ENCODE results near the gene CYREN. TPM values are rescaled to one million over a fixed set of nuclear protein-coding genes. Genes with fewer than 3 reads are reported as not detected.

Gene CYREN
- total and polyA plus RNA-seq, 4 donors: 17.8 to 31.7 (median 24.4) TPM

DNA sequence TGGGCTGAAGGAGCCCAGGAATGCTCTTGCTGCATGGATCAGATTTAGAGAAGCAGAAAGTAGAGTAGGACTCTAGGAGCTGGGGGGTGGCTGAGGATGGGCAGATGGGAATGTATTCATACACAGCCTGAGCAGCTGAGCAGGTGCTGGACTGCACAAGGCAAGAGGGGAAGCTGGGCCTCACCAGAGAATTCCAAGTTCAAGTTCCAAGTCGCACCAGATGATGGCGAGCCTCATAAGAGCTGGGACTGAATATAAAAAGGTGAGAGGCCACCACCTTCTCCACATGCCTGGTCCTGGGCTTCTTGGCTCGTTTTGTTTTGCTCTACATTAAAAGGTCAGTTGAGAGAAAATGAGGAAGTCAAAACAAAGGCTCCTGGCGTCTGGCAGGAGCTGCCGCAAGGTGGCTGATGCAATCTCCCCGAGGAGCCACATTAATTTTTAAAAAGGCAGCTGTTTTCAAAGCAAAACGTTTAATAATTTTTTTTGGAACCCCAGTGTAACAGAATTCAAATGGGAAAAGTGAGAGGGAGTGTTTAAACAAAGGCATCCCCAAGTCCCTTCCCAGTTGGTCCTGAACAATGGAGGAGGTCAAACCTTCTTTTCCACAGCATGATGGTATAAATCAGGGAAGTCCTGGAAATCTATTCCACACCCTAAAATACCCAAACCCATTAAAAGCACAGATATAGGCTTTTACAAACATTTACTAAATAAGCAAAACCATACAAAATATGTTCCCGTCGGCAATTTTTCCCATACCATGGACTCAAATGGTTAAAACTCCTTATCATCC lies 9.5 kb downstream of the CYREN start:
- Histone ChIP-seq H3K9me3 (ENCODE audit: control insufficient read depth, low read length) (no peaks in the 10 kb centered on the region), H3K27ac (ENCODE audit: low read depth in 1 of 2, low read length in 2 of 2) (peak overlapping the region in 1 of 2 donors; percentile 17), H3K27me3 (ENCODE audit: control insufficient read depth in 1 of 2, insufficient read depth in 2 of 2, low read length in 1 of 2) (no peaks in the 10 kb centered on the region), H3K4me3 (ENCODE audit: low read length in 2 of 2) (no peak overlapping the region), H3K36me3 (ENCODE audit: control insufficient read depth in 1 of 2, insufficient read depth in 2 of 2, low read length in 1 of 2) (no peaks in the 10 kb centered on the region), H3K4me1 (ENCODE audit: control insufficient read depth in 1 of 2, insufficient read depth in 2 of 2, low read length in 2 of 2) (peaks cover 0 to 9% of the 10 kb centered on the region in 2 donors)
- ATAC-seq (ENCODE audit: low FRiP score): peak; percentile 28
- 60 to 66% methylated on average over 9 of the region's 9 CpGs for WGBS, 2 donors
- no peak for DNase-seq
- intact Hi-C loops (cut with DNase I): loop anchor here in 1 of 2 donors (10.0 kb wide), 1 partner anchor 376 kb away; no protein-coding TSS in a partner anchor

DNA sequence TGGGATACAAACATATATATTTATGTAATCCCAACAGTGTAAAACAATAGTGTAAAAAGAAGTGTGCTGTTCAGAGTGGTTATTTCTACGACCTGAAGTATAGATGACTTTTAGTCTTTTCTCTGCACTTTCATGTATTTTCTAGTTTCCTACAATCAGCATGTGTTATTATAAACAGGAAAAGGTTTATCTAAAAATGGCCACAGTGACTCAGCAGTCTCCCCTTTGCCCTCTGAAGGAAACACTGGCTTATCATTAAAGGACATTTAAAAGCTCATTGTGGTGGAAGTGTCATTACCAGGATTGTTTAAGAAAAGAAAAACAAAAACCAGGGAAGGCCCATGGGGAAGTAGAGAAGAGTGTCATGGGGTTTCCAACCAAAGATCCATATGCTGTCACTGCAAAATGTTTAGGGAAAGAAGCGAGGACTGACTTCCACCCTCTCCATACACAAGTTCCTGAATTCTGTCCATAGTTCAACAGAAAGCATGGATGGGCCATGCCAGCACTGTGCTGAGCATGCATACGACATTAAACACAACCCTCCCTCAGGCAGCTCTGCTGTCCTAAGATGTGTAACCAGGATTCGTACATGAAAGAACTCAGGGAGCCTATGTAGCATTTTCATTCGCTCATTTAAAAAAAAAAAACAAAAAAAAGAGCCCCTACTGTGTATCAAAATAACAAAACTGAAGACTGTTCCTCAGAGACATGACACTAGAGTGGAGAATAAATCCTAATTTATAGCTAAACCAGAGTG lies 10.2 kb downstream of the CYREN start:
- WGBS, 2 donors: 75 to 77% methylated on average over 5 of the region's 5 CpGs
- ATAC-seq (ENCODE audit: low FRiP score) (peak; percentile 27), DNase-seq (no peak)
- H3K36me3 ChIP-seq (ENCODE audit: control insufficient read depth in 1 of 2, insufficient read depth in 2 of 2, low read length in 1 of 2): no peaks in the 10 kb centered on the region
- intact Hi-C loops (cut with DNase I): loop anchor here in 1 of 2 donors (10.0 kb wide), 1 partner anchor 375 kb away; no protein-coding TSS in a partner anchor
- no peak overlapping the region for H3K4me3 ChIP-seq (ENCODE audit: low read length in 2 of 2)
- H3K4me1 ChIP-seq (ENCODE audit: control insufficient read depth in 1 of 2, insufficient read depth in 2 of 2, low read length in 2 of 2): peaks cover 0 to 9% of the 10 kb centered on the region in 2 donors
- H3K9me3 ChIP-seq (ENCODE audit: control insufficient read depth, low read length): peaks cover 2% of the 10 kb centered on the region
- H3K27me3 ChIP-seq (ENCODE audit: control insufficient read depth in 1 of 2, insufficient read depth in 2 of 2, low read length in 1 of 2): no peaks in the 10 kb centered on the region
- H3K27ac ChIP-seq (ENCODE audit: low read depth in 1 of 2, low read length in 2 of 2): peak overlapping the region in 1 of 2 donors; percentile 71

DNA sequence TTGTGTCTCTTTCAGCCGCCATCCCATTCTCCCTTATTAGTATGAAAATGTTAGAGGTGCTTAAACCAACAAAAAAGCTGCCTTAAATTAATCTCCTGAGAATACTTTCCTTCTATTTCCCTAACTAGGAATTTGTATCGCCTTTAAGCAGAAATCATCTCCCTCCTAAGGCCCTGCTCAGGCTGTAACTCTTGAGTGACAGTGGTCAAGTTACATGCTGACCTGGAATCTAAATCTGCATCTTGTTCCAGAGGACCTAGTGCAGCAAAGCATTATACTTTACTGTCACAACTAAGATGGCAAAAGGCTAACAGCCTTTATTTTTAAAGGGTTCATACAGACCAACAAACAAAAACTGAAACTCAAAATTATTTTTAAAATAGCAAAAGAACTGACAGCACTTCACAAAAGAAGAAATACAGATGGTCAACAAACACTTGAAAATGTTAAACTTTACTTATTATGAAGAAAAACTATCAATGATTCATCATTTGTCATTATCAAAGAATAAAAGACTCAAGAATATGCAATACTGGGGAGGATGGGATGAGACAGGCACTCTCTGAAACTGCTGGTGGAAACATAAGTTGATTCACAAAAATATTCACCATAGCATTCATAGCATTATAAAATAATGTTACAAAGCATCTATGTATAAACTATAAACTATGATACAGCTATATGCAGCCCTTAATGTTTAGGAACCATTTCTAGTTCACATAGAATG lies 11.0 kb downstream of the CYREN start:
- ATAC-seq (ENCODE audit: low FRiP score) (no peak), DNase-seq (no peak)
- H3K27ac ChIP-seq (ENCODE audit: low read depth in 1 of 2, low read length in 2 of 2): no peak overlapping the region
- no peaks in the 10 kb centered on the region for H3K36me3 ChIP-seq (ENCODE audit: control insufficient read depth in 1 of 2, insufficient read depth in 2 of 2, low read length in 1 of 2)
- 86 to 92% methylated on average over 2 of the region's 2 CpGs for WGBS, 2 donors
- H3K4me3 ChIP-seq (ENCODE audit: low read length in 2 of 2): no peak overlapping the region
- H3K9me3 ChIP-seq (ENCODE audit: control insufficient read depth, low read length): peaks cover 2% of the 10 kb centered on the region
- H3K27me3 ChIP-seq (ENCODE audit: control insufficient read depth in 1 of 2, insufficient read depth in 2 of 2, low read length in 1 of 2): no peaks in the 10 kb centered on the region
- H3K4me1 ChIP-seq (ENCODE audit: control insufficient read depth in 1 of 2, insufficient read depth in 2 of 2, low read length in 2 of 2): peaks cover 0 to 9% of the 10 kb centered on the region in 2 donors
- intact Hi-C loops (cut with DNase I): loop anchor here in 1 of 2 donors (10.0 kb wide), 1 partner anchor 375 kb away; no protein-coding TSS in a partner anchor

DNA sequence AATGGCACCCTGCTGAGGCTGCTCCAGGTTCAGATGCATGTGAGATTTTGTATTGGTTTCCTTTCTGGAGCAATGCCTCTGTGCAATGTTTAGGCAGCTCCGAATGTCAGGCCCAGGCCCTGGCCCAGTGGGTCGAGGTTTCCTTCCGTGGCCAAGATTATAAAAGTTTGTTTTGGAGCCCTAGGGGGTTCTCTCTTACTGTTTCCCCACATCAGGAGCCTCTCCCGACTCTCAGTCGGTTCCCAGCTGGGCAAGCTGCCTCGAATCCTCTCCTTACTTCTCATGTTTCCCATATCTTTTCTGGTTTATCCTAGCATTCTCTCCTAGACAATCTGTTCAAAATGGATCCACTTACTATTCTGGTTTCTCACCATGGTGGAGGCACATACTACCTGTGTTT lies 11.6 kb downstream of the CYREN start:
- intact Hi-C loops (cut with DNase I): no loop called here
- H3K4me1 ChIP-seq (ENCODE audit: control insufficient read depth in 1 of 2, insufficient read depth in 2 of 2, low read length in 2 of 2): peaks cover 0 to 9% of the 10 kb centered on the region in 2 donors
- DNase-seq: no peak
- H3K27me3 ChIP-seq (ENCODE audit: control insufficient read depth in 1 of 2, insufficient read depth in 2 of 2, low read length in 1 of 2): no peaks in the 10 kb centered on the region
- no peak for ATAC-seq (ENCODE audit: low FRiP score)
- H3K4me3 ChIP-seq (ENCODE audit: low read length in 2 of 2): no peak overlapping the region
- peaks cover 2% of the 10 kb centered on the region for H3K9me3 ChIP-seq (ENCODE audit: control insufficient read depth, low read length)
- WGBS, 2 donors: 24 to 29% methylated on average over 6 of the region's 6 CpGs
- H3K27ac ChIP-seq (ENCODE audit: low read depth in 1 of 2, low read length in 2 of 2): peak overlapping the region in 1 of 2 donors; percentile 53
- no peaks in the 10 kb centered on the region for H3K36me3 ChIP-seq (ENCODE audit: control insufficient read depth in 1 of 2, insufficient read depth in 2 of 2, low read length in 1 of 2)

DNA sequence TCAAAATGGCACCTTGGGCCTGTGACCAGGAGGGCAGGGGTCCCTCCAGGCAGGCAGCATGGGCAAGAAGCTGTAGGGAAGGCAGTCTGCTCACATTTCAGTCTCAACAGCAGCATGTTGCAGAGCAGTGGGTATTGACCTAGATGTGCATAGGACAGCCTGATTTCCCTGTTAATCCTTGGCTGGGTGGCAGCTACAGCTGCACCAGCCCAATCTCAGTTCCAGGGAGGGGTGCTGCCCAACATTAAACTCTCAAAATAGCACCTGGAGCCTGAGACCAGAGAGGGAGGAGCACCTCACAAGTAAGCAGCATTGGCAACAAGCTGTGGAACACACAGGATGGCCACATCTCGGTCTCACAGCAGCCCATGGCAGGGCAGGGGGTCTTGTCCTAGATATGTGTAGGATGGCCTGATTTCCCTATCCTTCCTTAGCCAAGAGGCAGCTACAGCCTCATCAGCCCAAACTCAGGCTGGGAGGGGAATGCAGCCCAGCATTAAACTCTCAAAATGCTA lies 12.3 kb downstream of the CYREN start:
- H3K9me3 ChIP-seq (ENCODE audit: control insufficient read depth, low read length): peaks cover 2% of the 10 kb centered on the region
- peaks cover 0 to 9% of the 10 kb centered on the region in 2 donors for H3K4me1 ChIP-seq (ENCODE audit: control insufficient read depth in 1 of 2, insufficient read depth in 2 of 2, low read length in 2 of 2)
- WGBS, 2 donors: 94 to 98% methylated on average over 1 of the region's 1 CpG
- DNase-seq: no peak
- H3K27me3 ChIP-seq (ENCODE audit: control insufficient read depth in 1 of 2, insufficient read depth in 2 of 2, low read length in 1 of 2): no peaks in the 10 kb centered on the region
- intact Hi-C loops (cut with DNase I): no loop called here
- H3K4me3 ChIP-seq (ENCODE audit: low read length in 2 of 2): no peak overlapping the region
- no peaks in the 10 kb centered on the region for H3K36me3 ChIP-seq (ENCODE audit: control insufficient read depth in 1 of 2, insufficient read depth in 2 of 2, low read length in 1 of 2)
- H3K27ac ChIP-seq (ENCODE audit: low read depth in 1 of 2, low read length in 2 of 2): no peak overlapping the region
- ATAC-seq (ENCODE audit: low FRiP score): no peak

DNA sequence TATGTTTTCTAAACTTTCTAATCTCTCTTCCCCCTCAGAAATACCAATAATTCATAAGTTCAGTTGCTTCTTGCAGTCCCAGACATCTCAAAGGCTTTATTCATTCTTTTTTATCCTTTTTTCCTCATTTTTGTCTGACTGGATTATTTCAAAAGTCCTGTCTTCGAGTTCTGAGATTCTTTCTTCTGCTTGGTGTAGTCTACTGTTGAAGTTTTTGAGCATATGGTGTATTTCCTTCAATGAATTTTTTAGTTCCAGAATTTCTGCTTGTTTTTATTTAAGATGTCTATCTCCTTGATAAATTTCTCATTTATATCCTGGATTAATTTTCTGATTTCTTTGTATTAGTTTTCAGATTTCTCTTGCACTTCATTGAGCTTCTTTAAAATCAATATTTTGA lies 14.2 kb downstream of the CYREN start:
- peaks cover 0 to 9% of the 10 kb centered on the region in 2 donors for H3K4me1 ChIP-seq (ENCODE audit: control insufficient read depth in 1 of 2, insufficient read depth in 2 of 2, low read length in 2 of 2)
- 89 to 100% methylated on average over 1 of the region's 1 CpG for whole genome bisulfite sequencing, 2 donors
- no peak for ATAC-seq (ENCODE audit: low FRiP score)

DNA sequence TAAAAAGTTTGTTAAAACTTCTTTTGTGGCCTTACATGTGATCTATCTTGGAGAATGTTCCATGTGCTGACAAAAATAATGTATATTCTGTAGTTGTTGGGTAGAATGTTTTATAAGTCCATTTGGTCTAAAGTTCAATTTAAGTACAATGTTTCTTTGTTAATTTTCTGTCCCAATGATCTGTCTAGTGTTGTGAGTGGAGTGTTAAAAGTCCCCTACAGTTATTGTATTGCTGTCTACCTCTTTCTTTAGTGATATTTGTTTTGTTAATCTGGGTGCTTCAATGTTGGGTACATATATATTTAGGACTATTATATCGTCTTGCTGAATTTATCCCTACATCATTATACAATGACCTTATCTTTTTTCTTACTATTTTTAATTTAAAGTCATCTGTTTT lies 15.8 kb downstream of the CYREN start:
- Histone ChIP-seq H3K27me3 (ENCODE audit: control insufficient read depth in 1 of 2, insufficient read depth in 2 of 2, low read length in 1 of 2) (no peaks in the 10 kb centered on the region), H3K4me3 (ENCODE audit: low read length in 2 of 2) (no peak overlapping the region), H3K36me3 (ENCODE audit: control insufficient read depth in 1 of 2, insufficient read depth in 2 of 2, low read length in 1 of 2) (no peaks in the 10 kb centered on the region), H3K4me1 (ENCODE audit: control insufficient read depth in 1 of 2, insufficient read depth in 2 of 2, low read length in 2 of 2) (peaks cover 0 to 4% of the 10 kb centered on the region in 2 donors), H3K9me3 (ENCODE audit: control insufficient read depth, low read length) (peaks cover 2% of the 10 kb centered on the region), H3K27ac (ENCODE audit: low read depth in 1 of 2, low read length in 2 of 2) (no peak overlapping the region)
- WGBS, 2 donors: 68 to 88% methylated on average over 1 of the region's 1 CpG
- no peak for ATAC-seq (ENCODE audit: low FRiP score)
- DNase-seq: no peak
- intact Hi-C loops (cut with DNase I): no loop called here

More for the DNA sequence above, 14.2 kb downstream of the CYREN start:
- DNase-seq: no peak
- intact Hi-C loops (cut with DNase I): no loop called here
- no peak overlapping the region for H3K27ac ChIP-seq (ENCODE audit: low read depth in 1 of 2, low read length in 2 of 2)
- no peaks in the 10 kb centered on the region for H3K27me3 ChIP-seq (ENCODE audit: control insufficient read depth in 1 of 2, insufficient read depth in 2 of 2, low read length in 1 of 2)
- no peaks in the 10 kb centered on the region for H3K36me3 ChIP-seq (ENCODE audit: control insufficient read depth in 1 of 2, insufficient read depth in 2 of 2, low read length in 1 of 2)
- peaks cover 2% of the 10 kb centered on the region for H3K9me3 ChIP-seq (ENCODE audit: control insufficient read depth, low read length)
- H3K4me3 ChIP-seq (ENCODE audit: low read length in 2 of 2): no peak overlapping the region

DNA sequence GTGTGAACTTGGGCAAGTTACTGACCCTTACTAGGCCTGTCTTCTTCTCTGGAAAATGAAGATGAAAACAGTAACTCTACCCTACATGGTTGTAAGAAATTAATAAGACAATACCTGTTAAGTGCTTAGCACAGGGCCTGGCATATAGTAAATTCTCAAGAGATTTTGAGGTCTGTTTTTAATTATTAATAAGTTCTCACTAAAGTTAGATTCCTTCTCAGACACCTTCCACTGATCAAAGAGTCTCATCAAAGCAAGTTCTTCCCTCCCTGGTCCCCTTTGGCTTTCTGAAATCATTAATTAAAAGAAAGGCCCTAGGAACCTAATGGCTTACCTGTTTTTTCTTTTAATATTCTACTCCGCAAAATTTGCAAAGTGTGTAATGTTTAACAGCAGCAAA lies 18.1 kb downstream of the CYREN start:
- DNase-seq (no peak), ATAC-seq (ENCODE audit: low FRiP score) (no peak)
- Histone ChIP-seq H3K9me3 (ENCODE audit: control insufficient read depth, low read length) (peaks cover 2% of the 10 kb centered on the region), H3K27ac (ENCODE audit: low read depth in 1 of 2, low read length in 2 of 2) (no peak overlapping the region), H3K4me3 (ENCODE audit: low read length in 2 of 2) (no peak overlapping the region), H3K4me1 (ENCODE audit: control insufficient read depth in 1 of 2, insufficient read depth in 2 of 2, low read length in 2 of 2) (no peaks in the 10 kb centered on the region), H3K36me3 (ENCODE audit: control insufficient read depth in 1 of 2, insufficient read depth in 2 of 2, low read length in 1 of 2) (no peaks in the 10 kb centered on the region), H3K27me3 (ENCODE audit: control insufficient read depth in 1 of 2, insufficient read depth in 2 of 2, low read length in 1 of 2) (no peaks in the 10 kb centered on the region)
- 55 to 100% methylated on average over 1 of the region's 1 CpG for WGBS, 2 donors
- intact Hi-C loops (cut with DNase I): no loop called here

Measured in aorta (tissue), 5 donors.